ENCODE results near the gene CYB5R4. TPM values are rescaled to one million over a fixed set of nuclear protein-coding genes. Genes with fewer than 3 reads are reported as not detected.

Gene CYB5R4
- total RNA-seq, 1 experiment from 2014 or later = 7.5 TPM

Other genes starting within 250 kb of the CYB5R4 start
- gene SNAP91, start 150.6 kb upstream of the CYB5R4 start, total RNA-seq (2014; rRNA removed; shearing (Covaris generic)) = not detected in 2 replicates
- not detected in 2 replicates for gene RIPPLY2, start 6.3 kb upstream of the CYB5R4 start, total RNA-seq (2014; rRNA removed; shearing (Covaris generic))
- gene MRAP2, start 174.1 kb downstream of the CYB5R4 start, total RNA-seq (2014; rRNA removed; shearing (Covaris generic)) = not detected in 2 replicates